K562 (cell line): ENCODE data around the gene U2AF1L4. TPM values are rescaled to one million over a fixed set of nuclear protein-coding genes. Genes with fewer than 3 reads are reported as not detected.

ENCODE experiments used
- ATAC-seq: fragments of 200-7000 bp; cut with Tn5 transposase; 3 replicates; pipeline ENCODE4 v1.9.1; 2020; ENCODE audit warnings: moderate library complexity
- BruUV-seq: library from RNA; stranded (reverse); fragments of 400-500 nt; replicated peaks from 2 replicates; lab custom pipeline; 2021; lab: Mats Ljungman, UMichigan
- CTCF ChIA-PET: fragments of 300-600 bp; formaldehyde crosslinking; extraction: SDS; loops from one replicate; lab custom pipeline; 2021; ENCODE audit warnings: low intra/inter-chr PET ratio; lab: Yijun Ruan, JAX
- POLR2A ChIA-PET: fragments of 300-600, 350-650 bp; sonication (Branson Sonifier 250); formaldehyde crosslinking; extraction: SDS; loops from one replicate; lab custom pipeline; 2021; ENCODE audit warnings: antibody characterized with exemption, inconsistent platforms; lab: Yijun Ruan, JAX
- DNase-seq, 4 experiments: peaks; one replicate each; pipeline versions ENCODE4 v3.0.0 to v3.0.0-alpha.2; 2011 to 2018; ENCODE audit warnings: low spot score in 3 of 4, mixed read lengths in 3 of 4; ENCODE audit errors: extremely low read depth in 1 of 4
- FAIRE-seq: peaks from 2 replicates; lab custom pipeline; 2011; peaks lifted over from hg19 to GRCh38; lab: Jason Lieb, UNC
- H2AFZ ChIP-seq: 2 replicates; pipeline ENCODE4 v1.6.0; 2011; ENCODE audit warnings: low read depth, low read length, control low read depth, inconsistent platforms
- H3K27ac ChIP-seq: fragments of 200-600 bp; 3 replicates; pipeline ENCODE4 v1.8.0; 2011; ENCODE audit warnings: low read depth, mild to moderate bottlenecking, control low read depth, inconsistent platforms, low read length, moderate library complexity, mixed read lengths; ENCODE audit errors: extremely low read depth
- H3K27me3 ChIP-seq, 2 experiments: fragments of 300-600 bp in 1 of 2; 2 replicates in 1 of 2; 3 replicates in 1 of 2; pipeline versions ENCODE4 v1.6.0 to v1.8.0; 2011; ENCODE audit warnings: inconsistent platforms in 2 of 2, low read length in 2 of 2, mild to moderate bottlenecking in 1 of 2, mixed read lengths in 1 of 2, moderate library complexity in 1 of 2; ENCODE audit not compliant: control insufficient read depth in 2 of 2, insufficient read depth in 2 of 2
- H3K36me3 ChIP-seq: fragments of 300-600 bp; 3 replicates; pipeline ENCODE4 v1.8.0; 2011; ENCODE audit warnings: mild to moderate bottlenecking, low read length, inconsistent platforms; ENCODE audit not compliant: control insufficient read depth, insufficient read depth
- H3K4me1 ChIP-seq, 2 experiments: fragments of 200-600 bp in 1 of 2; replicated peaks in 1 of 2; 2 replicates in 1 of 2; 3 replicates in 1 of 2; pipeline versions ENCODE4 v1.5.1 to v1.8.0; 2011; ENCODE audit warnings: inconsistent platforms in 2 of 2, low read length in 2 of 2, mild to moderate bottlenecking in 1 of 2, mixed read lengths in 1 of 2, moderate library complexity in 1 of 2; ENCODE audit not compliant: control insufficient read depth in 2 of 2, insufficient read depth in 2 of 2
- H3K4me2 ChIP-seq: 2 replicates; pipeline ENCODE4 v1.6.1; 2011; ENCODE audit warnings: low read length, control low read depth, inconsistent platforms, mixed read lengths; ENCODE audit not compliant: insufficient read depth
- H3K4me3 ChIP-seq: fragments of 200-600 bp; sonication (generic), shearing (Covaris generic); 2 replicates; pipeline ENCODE4 v1.5.1; 2016; ENCODE audit warnings: control low read depth, inconsistent platforms
- H3K79me2 ChIP-seq: fragments of 200-600 bp; 3 replicates; pipeline ENCODE4 v1.8.0; 2011; ENCODE audit warnings: low read length, inconsistent platforms; ENCODE audit not compliant: control insufficient read depth, insufficient read depth
- H3K9ac ChIP-seq, 2 experiments: 2 replicates each; pipeline versions ENCODE4 v1.6.0 to v1.6.1; 2011; ENCODE audit warnings: low read depth in 2 of 2, low read length in 2 of 2, control low read depth in 1 of 2, inconsistent platforms in 1 of 2, mild to moderate bottlenecking in 1 of 2, mixed read lengths in 1 of 2; ENCODE audit not compliant: insufficient read depth in 1 of 2
- H3K9me1 ChIP-seq: one replicate; pipeline ENCODE4 v1.6.0; 2011; ENCODE audit warnings: inconsistent platforms, mild to moderate bottlenecking, low read length, moderate library complexity; ENCODE audit not compliant: control insufficient read depth, insufficient read depth
- H3K9me3 ChIP-seq: replicated peaks from 2 replicates; pipeline ENCODE4 v1.5.1; 2011; ENCODE audit warnings: low read depth, low read length, inconsistent platforms; ENCODE audit not compliant: control insufficient read depth, insufficient read depth
- H4K20me1 ChIP-seq: replicated peaks from 2 replicates; pipeline ENCODE4 v1.6.1; 2011; ENCODE audit warnings: low read length, inconsistent platforms, mixed read lengths; ENCODE audit not compliant: control insufficient read depth, insufficient read depth
- CHD1 ChIP-seq: fragments of 200-600 bp; sonication (generic); IDR thresholded peaks from one replicate; pipeline ENCODE4 v1.6.1; 2012; ENCODE audit warnings: mild to moderate bottlenecking, moderate library complexity, low read length, inconsistent platforms
- FOXA1 ChIP-seq: fragments of 450-650 bp; IDR thresholded peaks from 2 replicates; pipeline ENCODE4 v1.6.1; 2016; ENCODE audit warnings: mild to moderate bottlenecking, borderline replicate concordance
- GABPB1 ChIP-seq: sonication (generic); formaldehyde crosslinking; IDR thresholded peaks from 2 replicates; pipeline ENCODE4 v1.8.0; 2022; ENCODE audit warnings: mild to moderate bottlenecking, missing genetic modification reagents
- JUNB ChIP-seq: fragments of 450-650 bp; formaldehyde crosslinking; conservative IDR thresholded peaks from 2 replicates; pipeline ENCODE4 v1.4.0; 2020; ENCODE audit warnings: mild to moderate bottlenecking
- KAT7 ChIP-seq: sonication (generic); formaldehyde crosslinking; IDR thresholded peaks from 2 replicates; pipeline ENCODE4 v1.8.0; 2022; ENCODE audit warnings: missing genetic modification reagents, mild to moderate bottlenecking, borderline replicate concordance
- MYC ChIP-seq, 2 experiments: fragments of 250-450 bp in 1 of 2; sonication (Bioruptor Pico) in 1 of 2; IDR thresholded peaks; 2 replicates each; pipeline versions ENCODE4 v1.5.1 to v1.6.1; 2012 to 2021; ENCODE audit warnings: low read depth in 2 of 2, borderline replicate concordance in 1 of 2, improper control_type of control experiment in 1 of 2, low read length in 1 of 2, mild to moderate bottlenecking in 1 of 2, moderate library complexity in 1 of 2
- PRPF4 ChIP-seq: fragments of 200-400 bp; formaldehyde crosslinking; IDR thresholded peaks from one replicate; pipeline ENCODE4 v1.6.1; 2017; ENCODE audit warnings: low read length, low read depth, mild to moderate bottlenecking; ENCODE audit not compliant: insufficient read depth, poor library complexity, severe bottlenecking
- SREBF1 ChIP-seq: fragments of 150-350 bp; IDR thresholded peaks from 2 replicates; pipeline ENCODE4 v1.6.1; 2014; ENCODE audit warnings: antibody characterized with exemption, low read depth, low read length, borderline replicate concordance
- WGBS: fragments of 100-300 bp; shearing (Covaris generic); methylation state at CpG from one replicate; pipeline ENCODE4 v1.1.6; 2016; ENCODE audit warnings: low coverage, mixed read lengths; ENCODE audit not compliant: insufficient coverage; ENCODE audit errors: missing lambda C conversion rate; 5-methylcytosine and 5-hydroxymethylcytosine counted together
- in situ Hi-C: fragments of 300-500 bp; cut with MboI; formaldehyde crosslinking; loops from 4 replicates; pipeline ENCODE4 v1.15.0; 2018; ENCODE audit warnings: inconsistent platforms, mixed read lengths
- intact Hi-C: fragments of 100-400 bp; cut with micrococcal nuclease; formaldehyde crosslinking; loops from 2 replicates; pipeline ENCODE4 v1.14.2; 2022
- polyA plus RNA-seq, 8 experiments: library from polyadenylated mRNA; depleted of rRNA in 4 of 8; stranded (reverse) in 5 of 8; unstranded in 3 of 8; fragments of >200 nt; fragmentation: Nextera tagmentation in 2 of 8; fragmentation: Illumina TruSeq in 1 of 8; extraction: Ambion mirVana in 2 of 8; extraction: Trizol in 1 of 8; gene quantifications; 2 replicates each; pipeline versions ENCODE4 v1.2.1 to v1.2.3, GENCODE V29; 2011 to 2014; ENCODE audit warnings: inconsistent platforms in 1 of 8, missing spikeins in 1 of 8
- total RNA-seq, 7 experiments: library from RNA; depleted of rRNA in 6 of 7; stranded (reverse); fragments of >200 nt in 6 of 7; fragmentation: Illumina TruSeq in 2 of 7; extraction: Trizol in 2 of 7; gene quantifications; 2 replicates each; pipeline versions ENCODE4 v1.2.1 to v1.2.3, GENCODE V29; 2011 to 2021; ENCODE audit warnings: low replicate concordance in 1 of 7
- TF ChIP-seq, protein P1 (sequence below): fragments of 450-650 bp; formaldehyde crosslinking; conservative IDR thresholded peaks from 2 replicates; pipeline ENCODE4 v1.4.0; 2022; ENCODE audit warnings: mild to moderate bottlenecking, missing genetic modification characterization
- TF ChIP-seq, protein P2 (sequence below): IDR thresholded peaks from 2 replicates; pipeline ENCODE4 v1.6.1; 2014; ENCODE audit warnings: antibody characterized with exemption
- TF ChIP-seq, protein P3 (sequence below): sonication (generic); formaldehyde crosslinking; IDR thresholded peaks from 2 replicates; pipeline ENCODE4 v1.8.0; 2022; ENCODE audit warnings: mild to moderate bottlenecking, missing genetic modification reagents

The U2AF1L4 gene
- total and polyA plus RNA-seq, 9 of the 15 experiments (the other 6 are each of a cell fraction or from before 2014, with no cell fraction given) = 8.4 to 19.5 (median 12.6) TPM

DNA sequence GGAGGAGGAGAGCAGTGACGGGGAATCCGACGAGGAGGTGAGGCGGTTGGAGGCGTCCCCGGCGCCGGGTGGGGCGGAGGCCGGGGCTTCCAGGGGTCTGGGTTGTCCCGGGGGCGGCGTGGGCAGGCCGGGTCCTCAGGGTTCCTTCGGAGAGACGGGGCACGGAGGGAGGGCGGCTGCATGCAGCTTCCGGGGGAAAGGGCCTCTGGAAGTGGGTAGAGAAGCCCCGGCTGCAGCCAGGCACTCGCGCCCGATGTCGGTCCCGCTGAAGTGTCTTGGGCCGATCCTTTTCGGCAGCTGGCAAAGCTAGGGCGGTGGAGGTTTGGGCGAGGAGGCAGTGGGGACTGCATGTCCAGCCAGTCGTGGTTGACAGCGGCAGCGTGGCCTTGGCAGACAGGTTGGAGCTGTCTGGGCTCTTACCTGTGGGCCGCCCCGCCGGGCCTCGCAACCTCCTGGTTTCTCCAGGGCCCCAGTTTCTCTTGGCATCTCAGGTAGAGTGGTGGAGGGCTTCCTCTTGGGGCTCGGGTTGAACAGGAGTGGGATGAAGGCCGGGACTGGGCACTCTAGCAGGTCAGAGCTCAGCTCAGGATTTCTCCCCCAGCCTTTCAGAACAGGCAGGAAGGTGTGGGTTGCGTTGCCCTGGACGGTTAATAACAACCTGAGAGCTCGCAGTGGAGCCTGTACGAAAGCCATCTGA lies 26.7 kb downstream of the U2AF1L4 start:
- Histone ChIP-seq H3K9me1 (no peaks in the 10 kb centered on the region), H3K27me3 (peaks cover 0 to 13% of the 10 kb centered on the region in 2 experiments; a peak in 3 of 5 replicates), H3K4me1 (peaks cover 14 to 64% of the 10 kb centered on the region in 2 experiments), H2AFZ (no peak overlapping the region), H3K9me3 (no peaks in the 10 kb centered on the region), H3K36me3 (peaks cover 40% of the 10 kb centered on the region; the same call in 2 of the 3 replicates), H4K20me1 (0 out of 2 replicates have a peak, but pooled peaks cover 11% of the 10 kb centered on the region), H3K79me2 (peaks cover 33% of the 10 kb centered on the region), H3K4me2 (peak overlapping the region; percentile 90), H3K4me3 (peak overlapping the region; percentile 96), H3K9ac (peak overlapping the region; percentile 85 to 98), H3K27ac (peak overlapping the region; percentile 81)
- in situ Hi-C loops = no loop called here
- BruUV-seq = TSS peak; percentile 61
- DNase-seq = peak in 2 of 4 experiments; percentile 27 to 30
- ChIA-PET CTCF (interaction anchor here (2.9 to 3.0 kb wide), 2 partner anchors 25 to 168 kb away, joined by 25 to 76 read pairs; no protein-coding TSS in a partner anchor), POLR2A (interaction anchor here (0.6 to 1.9 kb wide), 9 partner anchors 10 to 403 kb away, joined by 3 to 12 read pairs (median 4); partner anchors contain the start of gene HAUS5)
- intact Hi-C loops = no loop called here
- ATAC-seq = no peak
- no peak for FAIRE-seq
- whole genome bisulfite sequencing = 0% methylated on average over 23 of the region's 42 CpGs
- TF ChIP-seq PRPF4 (peak; percentile 38), KAT7 (CRISPR knock-in tag) (0 out of 2 replicates have a peak, but pooled peaks have one; percentile 20), CHD1 (peak; percentile 40), FOXA1 (no peak), GABPB1 (0 out of 2 replicates have a peak, but pooled peaks have one; percentile 29), JUNB (no peak), MYC (IDR thresholded peaks at IDR 0.05; ENCODE audit: low read depth, low read length) (peak; percentile 26; the same call in 1 of the 2 replicates), MYC (CRISPR knock-in tag; IDR thresholded peaks at IDR 0.05; ENCODE audit: borderline replicate concordance, low read depth) (no peak), SREBF1 (no peak)
- TF ChIP-seq, protein P1, sequence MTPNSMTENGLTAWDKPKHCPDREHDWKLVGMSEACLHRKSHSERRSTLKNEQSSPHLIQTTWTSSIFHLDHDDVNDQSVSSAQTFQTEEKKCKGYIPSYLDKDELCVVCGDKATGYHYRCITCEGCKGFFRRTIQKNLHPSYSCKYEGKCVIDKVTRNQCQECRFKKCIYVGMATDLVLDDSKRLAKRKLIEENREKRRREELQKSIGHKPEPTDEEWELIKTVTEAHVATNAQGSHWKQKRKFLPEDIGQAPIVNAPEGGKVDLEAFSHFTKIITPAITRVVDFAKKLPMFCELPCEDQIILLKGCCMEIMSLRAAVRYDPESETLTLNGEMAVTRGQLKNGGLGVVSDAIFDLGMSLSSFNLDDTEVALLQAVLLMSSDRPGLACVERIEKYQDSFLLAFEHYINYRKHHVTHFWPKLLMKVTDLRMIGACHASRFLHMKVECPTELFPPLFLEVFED = no peak
- TF ChIP-seq, protein P2, sequence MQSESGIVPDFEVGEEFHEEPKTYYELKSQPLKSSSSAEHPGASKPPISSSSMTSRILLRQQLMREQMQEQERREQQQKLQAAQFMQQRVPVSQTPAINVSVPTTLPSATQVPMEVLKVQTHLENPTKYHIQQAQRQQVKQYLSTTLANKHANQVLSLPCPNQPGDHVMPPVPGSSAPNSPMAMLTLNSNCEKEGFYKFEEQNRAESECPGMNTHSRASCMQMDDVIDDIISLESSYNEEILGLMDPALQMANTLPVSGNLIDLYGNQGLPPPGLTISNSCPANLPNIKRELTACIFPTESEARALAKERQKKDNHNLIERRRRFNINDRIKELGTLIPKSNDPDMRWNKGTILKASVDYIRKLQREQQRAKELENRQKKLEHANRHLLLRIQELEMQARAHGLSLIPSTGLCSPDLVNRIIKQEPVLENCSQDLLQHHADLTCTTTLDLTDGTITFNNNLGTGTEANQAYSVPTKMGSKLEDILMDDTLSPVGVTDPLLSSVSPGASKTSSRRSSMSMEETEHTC = no peak
- TF ChIP-seq, protein P3, sequence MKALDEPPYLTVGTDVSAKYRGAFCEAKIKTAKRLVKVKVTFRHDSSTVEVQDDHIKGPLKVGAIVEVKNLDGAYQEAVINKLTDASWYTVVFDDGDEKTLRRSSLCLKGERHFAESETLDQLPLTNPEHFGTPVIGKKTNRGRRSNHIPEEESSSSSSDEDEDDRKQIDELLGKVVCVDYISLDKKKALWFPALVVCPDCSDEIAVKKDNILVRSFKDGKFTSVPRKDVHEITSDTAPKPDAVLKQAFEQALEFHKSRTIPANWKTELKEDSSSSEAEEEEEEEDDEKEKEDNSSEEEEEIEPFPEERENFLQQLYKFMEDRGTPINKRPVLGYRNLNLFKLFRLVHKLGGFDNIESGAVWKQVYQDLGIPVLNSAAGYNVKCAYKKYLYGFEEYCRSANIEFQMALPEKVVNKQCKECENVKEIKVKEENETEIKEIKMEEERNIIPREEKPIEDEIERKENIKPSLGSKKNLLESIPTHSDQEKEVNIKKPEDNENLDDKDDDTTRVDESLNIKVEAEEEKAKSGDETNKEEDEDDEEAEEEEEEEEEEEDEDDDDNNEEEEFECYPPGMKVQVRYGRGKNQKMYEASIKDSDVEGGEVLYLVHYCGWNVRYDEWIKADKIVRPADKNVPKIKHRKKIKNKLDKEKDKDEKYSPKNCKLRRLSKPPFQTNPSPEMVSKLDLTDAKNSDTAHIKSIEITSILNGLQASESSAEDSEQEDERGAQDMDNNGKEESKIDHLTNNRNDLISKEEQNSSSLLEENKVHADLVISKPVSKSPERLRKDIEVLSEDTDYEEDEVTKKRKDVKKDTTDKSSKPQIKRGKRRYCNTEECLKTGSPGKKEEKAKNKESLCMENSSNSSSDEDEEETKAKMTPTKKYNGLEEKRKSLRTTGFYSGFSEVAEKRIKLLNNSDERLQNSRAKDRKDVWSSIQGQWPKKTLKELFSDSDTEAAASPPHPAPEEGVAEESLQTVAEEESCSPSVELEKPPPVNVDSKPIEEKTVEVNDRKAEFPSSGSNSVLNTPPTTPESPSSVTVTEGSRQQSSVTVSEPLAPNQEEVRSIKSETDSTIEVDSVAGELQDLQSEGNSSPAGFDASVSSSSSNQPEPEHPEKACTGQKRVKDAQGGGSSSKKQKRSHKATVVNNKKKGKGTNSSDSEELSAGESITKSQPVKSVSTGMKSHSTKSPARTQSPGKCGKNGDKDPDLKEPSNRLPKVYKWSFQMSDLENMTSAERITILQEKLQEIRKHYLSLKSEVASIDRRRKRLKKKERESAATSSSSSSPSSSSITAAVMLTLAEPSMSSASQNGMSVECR (CRISPR knock-in tag) = peak; percentile 52; the same call in 1 of the 2 replicates
